Activated T-helper 1 cell treated with anti-CD3 and anti-CD28 coated beads, Interleukin-2, amount 50 U/mL, for 16 hours (primary cell): ENCODE data around the gene POGLUT2.

Source experiments
- DNase-seq, 2 donors: peaks; one replicate each; pipeline ENCODE4 v3.0.0-alpha.2; 2020; ENCODE audit warnings: low read depth in 1 of 2, low spot score in 1 of 2

Gene POGLUT2

GRCh38 chr13:102798581-102799425, at the start of gene POGLUT2, which contains the start of gene BIVM:
Gene POGLUT2 (minus strand): TSS chr13:102798976. CDS start chr13:102798670, 306 bp downstream.
Gene BIVM (plus strand): TSS chr13:102799119. CDS start chr13:102807268, 8,149 bp downstream.
- peak; percentile 30 to 41 for DNase-seq

GRCh38 chr13:102847272-102848234, 48.8 kb upstream of the POGLUT2 start:
- no peak for DNase-seq

- DNase-seq = peak; percentile 16 to 26
These were observed 47.7 kb upstream of the POGLUT2 start for GRCh38 chr13:102846261-102847015.

- DNase-seq = peak; percentile 91 to 93
These were observed 47.0 kb upstream of the POGLUT2 start, which contains the start of gene ERCC5 for GRCh38 chr13:102845630-102846260. Gene ERCC5 (plus strand): TSS chr13:102846032. CDS start chr13:102846267, 235 bp downstream.

DNA sequence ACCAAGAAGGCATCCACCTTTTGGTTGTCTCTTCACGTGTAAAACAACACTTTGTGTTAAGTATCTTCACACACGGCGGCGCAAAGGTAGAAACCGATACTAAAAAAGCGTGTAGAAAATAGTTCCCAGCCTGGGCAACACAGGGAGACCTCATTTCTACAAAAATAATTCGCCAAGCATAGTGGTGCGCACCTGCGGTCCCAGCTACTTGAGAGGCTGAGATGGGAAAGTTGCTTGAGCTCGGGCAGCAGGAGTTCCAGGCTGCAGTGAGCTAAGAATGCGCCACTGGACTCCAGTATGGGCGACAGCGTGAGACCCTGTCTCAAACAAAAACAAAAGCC, 46.5 kb upstream of the POGLUT2 start:
- DNase-seq = no peak

GRCh38 chr13:102839462-102839861, 40.7 kb upstream of the POGLUT2 start:
- DNase-seq = no peak

DNA sequence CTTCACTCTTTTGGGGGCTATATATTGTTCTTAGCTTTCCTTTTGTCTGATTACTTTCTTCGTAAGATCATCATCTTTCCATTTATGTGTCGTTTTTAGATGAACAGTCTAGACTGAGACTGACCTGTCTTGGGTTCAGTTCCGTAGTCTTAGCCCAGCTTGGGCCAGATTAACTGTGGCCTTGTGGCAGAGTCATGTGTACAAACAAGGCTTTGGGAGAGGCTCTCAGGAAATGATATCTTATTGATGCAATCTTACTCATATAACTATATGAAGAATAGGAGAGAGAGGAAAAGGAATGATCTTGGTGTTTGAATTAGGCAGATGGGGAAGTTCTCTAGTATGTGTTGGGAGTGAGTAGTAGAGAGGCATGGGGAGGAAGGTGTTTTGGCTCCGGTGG, 40.2 kb upstream of the POGLUT2 start:
- DNase-seq = no peak

GRCh38 chr13:102838273-102838672, 39.5 kb upstream of the POGLUT2 start:
- DNase-seq = no peak

DNA sequence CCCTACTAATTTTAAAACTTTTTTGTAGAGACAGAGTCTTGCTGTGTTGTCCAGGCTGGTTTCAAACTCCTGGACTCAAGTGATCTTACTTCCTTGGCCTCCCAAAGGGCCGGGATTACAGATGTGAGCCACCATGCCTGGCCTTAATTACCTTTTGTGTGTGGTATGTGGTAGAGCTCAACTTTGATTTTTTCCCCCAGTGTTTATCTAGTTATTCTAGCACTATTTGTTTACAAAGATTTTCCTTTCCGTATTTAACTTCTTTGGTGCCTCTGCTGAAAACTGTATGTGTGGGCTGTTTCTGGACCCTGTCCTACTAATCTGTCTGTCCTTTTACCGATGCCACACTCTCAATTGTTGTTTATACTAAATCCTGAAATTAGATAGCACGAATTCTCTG, 37.7 kb upstream of the POGLUT2 start:
- no peak for DNase-seq

GRCh38 chr13:102830646-102831045, 31.9 kb upstream of the POGLUT2 start:
- DNase-seq = no peak

DNA sequence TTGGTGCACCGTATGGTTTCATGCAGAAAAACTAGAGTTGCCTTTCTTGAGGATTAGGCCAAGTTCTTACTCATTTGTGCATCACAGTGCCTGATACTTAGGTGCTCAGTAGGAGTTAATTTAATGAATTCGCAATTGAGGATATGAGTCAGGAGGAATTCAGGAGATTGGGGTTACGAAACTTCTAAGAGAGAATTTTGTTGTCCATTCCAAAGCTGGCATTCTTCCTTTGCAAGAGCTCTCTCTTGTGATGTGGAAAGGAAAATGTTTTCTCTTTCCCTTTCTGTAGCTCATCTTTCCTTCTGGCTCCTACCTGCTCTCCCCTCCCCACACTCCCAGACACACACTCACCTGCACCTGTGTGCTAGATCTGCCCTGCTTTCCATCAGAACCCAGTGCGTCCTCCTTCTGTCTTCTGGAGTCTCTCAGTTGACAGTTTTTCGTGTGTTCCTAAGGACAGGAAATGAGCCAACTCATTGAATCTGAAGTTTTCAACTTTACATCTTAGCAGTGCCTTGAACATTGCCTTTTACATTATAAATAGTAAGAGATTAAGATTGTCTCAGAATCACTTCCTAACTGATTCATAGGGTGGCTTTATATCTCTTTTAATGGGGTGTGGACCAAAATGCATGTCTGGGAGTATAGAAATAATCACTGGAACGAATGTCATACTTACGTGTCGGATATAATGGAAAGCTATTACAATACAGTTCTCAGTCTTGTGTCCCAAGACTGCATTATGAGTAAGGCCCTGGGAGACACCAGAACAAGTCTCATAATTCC, 27.3 kb upstream of the POGLUT2 start:
- DNase-seq = no peak

GRCh38 chr13:102825400-102825799, 26.6 kb upstream of the POGLUT2 start:
- no peak for DNase-seq

- DNase-seq = no peak
These were observed 19.1 kb upstream of the POGLUT2 start for GRCh38 chr13:102817907-102818306.

DNA sequence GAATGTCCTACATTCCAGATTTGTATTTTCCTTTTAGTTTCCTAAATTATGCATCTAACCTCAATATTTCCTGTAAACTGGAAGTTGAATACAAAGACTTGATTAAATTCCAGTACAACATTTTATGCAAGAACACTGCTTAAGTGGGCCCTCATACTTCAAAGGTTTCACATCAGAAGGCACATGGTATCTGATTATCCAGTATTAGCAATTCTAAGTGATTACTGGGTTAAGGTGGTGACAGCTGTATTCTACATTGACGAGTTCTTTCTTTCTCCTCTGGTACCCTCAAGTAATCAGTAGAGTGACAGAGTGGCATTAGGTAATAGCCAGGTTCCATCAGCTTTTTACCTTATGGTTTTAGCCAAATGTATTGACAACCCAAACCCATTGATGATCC, 18.5 kb upstream of the POGLUT2 start:
- DNase-seq = no peak

- no peak for DNase-seq
These were observed 17.9 kb upstream of the POGLUT2 start for GRCh38 chr13:102816708-102817107.

DNA sequence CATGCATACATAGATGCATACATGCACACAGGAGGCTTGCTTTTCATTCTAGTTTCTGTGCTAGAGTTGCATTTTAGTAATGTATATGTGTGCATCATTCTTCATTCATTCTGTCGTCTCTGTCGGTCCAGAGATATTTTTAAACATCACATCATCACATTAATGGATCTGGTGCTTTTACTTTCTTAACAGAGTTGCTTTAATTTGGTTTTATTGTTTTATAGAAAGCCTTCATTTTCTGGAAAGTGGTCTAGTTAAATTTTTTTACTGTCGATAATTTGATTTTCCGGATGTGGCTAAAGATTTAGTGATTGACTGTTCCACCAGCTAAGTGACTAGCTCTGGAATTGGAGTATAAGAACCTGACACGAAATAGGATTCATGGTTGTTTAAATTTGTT, 17.0 kb upstream of the POGLUT2 start:
- DNase-seq = no peak

- DNase-seq = no peak
These were observed 16.0 kb upstream of the POGLUT2 start for GRCh38 chr13:102814793-102815192.

DNA sequence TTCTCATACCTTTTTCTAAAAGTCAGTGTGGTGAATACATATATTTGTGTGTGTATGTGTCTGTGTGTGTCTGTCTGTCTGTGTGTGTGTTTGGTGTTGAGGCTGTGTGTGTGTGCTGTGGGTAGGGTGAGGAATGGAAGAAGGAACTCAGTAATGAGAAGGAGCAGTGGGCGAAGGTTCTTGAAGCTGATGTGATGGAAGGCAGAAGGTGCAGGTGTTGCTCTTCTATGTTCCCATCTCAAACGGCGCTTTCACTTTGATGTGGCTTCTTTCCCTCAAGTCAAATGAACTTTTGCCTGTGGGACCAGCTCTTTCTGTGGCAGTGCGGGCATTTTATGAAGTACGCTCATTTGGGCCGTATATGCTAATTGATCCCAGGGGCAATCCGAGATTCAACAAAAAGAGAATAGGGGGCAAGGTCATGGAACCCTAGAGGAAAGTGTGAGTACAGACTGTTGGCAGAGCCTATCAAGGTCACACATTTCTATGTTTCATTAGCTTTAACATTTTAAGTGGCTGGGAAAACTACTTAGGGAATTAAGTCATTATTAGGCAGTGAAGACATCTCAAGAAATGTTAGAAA, 15.3 kb upstream of the POGLUT2 start:
- DNase-seq = no peak

- no peak for DNase-seq
These were observed 14.0 kb upstream of the POGLUT2 start for GRCh38 chr13:102812611-102813287.
